RCC 7860 (cell line): ENCODE measurements around the gene RUNX2.

Source experiments
- DNase-seq: peaks from one replicate; pipeline ENCODE4 v3.0.0-alpha.2; 2015; ENCODE audit warnings: low spot score
- FAIRE-seq: peaks from 2 replicates; lab custom pipeline; 2012; peaks lifted over from hg19 to GRCh38; lab: Jason Lieb, UNC

The RUNX2 gene

GRCh38 chr6:45576648-45577624 lies 248.8 kb downstream of the RUNX2 start:
- FAIRE-seq (no peak), DNase-seq (no peak)

GRCh38 chr6:45577836-45578504 lies 249.8 kb downstream of the RUNX2 start:
- FAIRE-seq (no peak), DNase-seq (no peak)

- DNase-seq, result no peak
- no peak for FAIRE-seq
Measured at GRCh38 chr6:45584127-45584526, 256.0 kb downstream of the RUNX2 start.

GRCh38 chr6:45586216-45587171 lies 258.4 kb downstream of the RUNX2 start:
- no peak for FAIRE-seq
- no peak for DNase-seq

GRCh38 chr6:45587229-45588060 lies 259.3 kb downstream of the RUNX2 start:
- no peak for FAIRE-seq
- no peak for DNase-seq

GRCh38 chr6:45589367-45589766 lies 261.2 kb downstream of the RUNX2 start:
- no peak for FAIRE-seq
- DNase-seq, result no peak

- peak; percentile 31 for FAIRE-seq
- DNase-seq, result peak; percentile 68
Measured at GRCh38 chr6:45590226-45590625, 262.1 kb downstream of the RUNX2 start.

GRCh38 chr6:45590696-45591184 lies 262.6 kb downstream of the RUNX2 start:
- DNase-seq, result no peak

GRCh38 chr6:45591306-45591705 lies 263.2 kb downstream of the RUNX2 start:
- DNase-seq (no peak), FAIRE-seq (peak; percentile 14)

More at GRCh38 chr6:45590696-45591184, 262.6 kb downstream of the RUNX2 start:
- no peak for FAIRE-seq

- DNase-seq (no peak), FAIRE-seq (no peak)
Measured at GRCh38 chr6:45591890-45592289, 263.8 kb downstream of the RUNX2 start.

- FAIRE-seq, result no peak
- no peak for DNase-seq
Measured at GRCh38 chr6:45592991-45593390, 264.9 kb downstream of the RUNX2 start.

GRCh38 chr6:45595010-45595851 lies 267.1 kb downstream of the RUNX2 start:
- no peak for DNase-seq
- no peak for FAIRE-seq

GRCh38 chr6:45597424-45597823 lies 269.3 kb downstream of the RUNX2 start:
- FAIRE-seq (no peak), DNase-seq (no peak)

- DNase-seq, result no peak
- no peak for FAIRE-seq
Measured at GRCh38 chr6:45599053-45599452, 270.9 kb downstream of the RUNX2 start.

GRCh38 chr6:45605971-45606370 lies 277.8 kb downstream of the RUNX2 start:
- FAIRE-seq (no peak), DNase-seq (no peak)

- DNase-seq (no peak), FAIRE-seq (no peak)
Measured at GRCh38 chr6:45606831-45607400, 278.8 kb downstream of the RUNX2 start.

- FAIRE-seq (no peak), DNase-seq (no peak)
Measured at GRCh38 chr6:45607798-45608197, 279.7 kb downstream of the RUNX2 start.

GRCh38 chr6:45608252-45608913 lies 280.3 kb downstream of the RUNX2 start:
- FAIRE-seq, result peak; percentile 66
- peak; percentile 90 for DNase-seq
